ENCODE data around the gene IL6R.
"Not testable (repeated sequence)": the region's sequence is repeated elsewhere in the genome, so short reads cannot be mapped to it uniquely, and the experiment has no call there.

Gene IL6R

GRCh38 chr1:154483941-154484803, 79.0 kb downstream of the IL6R start:
- DNase-seq (ENCODE audit: low read depth): no peak

- DNase-seq (ENCODE audit: low read depth): no peak
These were observed 80.0 kb downstream of the IL6R start for GRCh38 chr1:154485106-154485505.

- DNase-seq (ENCODE audit: low read depth): no peak
These were observed 80.9 kb downstream of the IL6R start for GRCh38 chr1:154485910-154486496.

- not testable (repeated sequence) for DNase-seq (ENCODE audit: low read depth)
These were observed 81.6 kb downstream of the IL6R start for GRCh38 chr1:154486756-154487155.

- DNase-seq (ENCODE audit: low read depth): no peak
These were observed 83.8 kb downstream of the IL6R start for GRCh38 chr1:154488922-154489321.

GRCh38 chr1:154489695-154490274, 84.6 kb downstream of the IL6R start:
- DNase-seq (ENCODE audit: low read depth): no peak

- peak; percentile 69 for DNase-seq (ENCODE audit: low read depth)
These were observed 85.2 kb downstream of the IL6R start for GRCh38 chr1:154490317-154490716.

- no peak for DNase-seq (ENCODE audit: low read depth)
These were observed 87.0 kb downstream of the IL6R start for GRCh38 chr1:154492115-154492514.

GRCh38 chr1:154493276-154493675, 88.1 kb downstream of the IL6R start:
- peak; percentile 21 for DNase-seq (ENCODE audit: low read depth)

GRCh38 chr1:154495496-154496273, 90.5 kb downstream of the IL6R start:
- DNase-seq (ENCODE audit: low read depth): no peak

GRCh38 chr1:154496383-154496782, 91.2 kb downstream of the IL6R start:
- no peak for DNase-seq (ENCODE audit: low read depth)

GRCh38 chr1:154497026-154497806, 92.1 kb downstream of the IL6R start:
- DNase-seq (ENCODE audit: low read depth): peak; percentile 81

GRCh38 chr1:154499446-154499845, 94.3 kb downstream of the IL6R start:
- no peak for DNase-seq (ENCODE audit: low read depth)

GRCh38 chr1:154500533-154500932, 95.4 kb downstream of the IL6R start:
- DNase-seq (ENCODE audit: low read depth): no peak

GRCh38 chr1:154501423-154502065, 96.4 kb downstream of the IL6R start:
- DNase-seq (ENCODE audit: low read depth): no peak

GRCh38 chr1:154502066-154502743, 97.1 kb downstream of the IL6R start, which contains the start of the genes SHE and TDRD10:
Gene SHE, minus strand, starts transcription at chr1:154502412. Its CDS starts 386 bp downstream, at chr1:154502026.
Gene TDRD10, plus strand, starts transcription at chr1:154502219. Its CDS starts 4,685 bp downstream, at chr1:154506904.
- DNase-seq (ENCODE audit: low read depth): no peak

- DNase-seq (ENCODE audit: low read depth): no peak
These were observed 97.6 kb downstream of the IL6R start for GRCh38 chr1:154502744-154503115.

- no peak for DNase-seq (ENCODE audit: low read depth)
These were observed 98.8 kb downstream of the IL6R start for GRCh38 chr1:154503898-154504297.

GRCh38 chr1:154512760-154513159, 107.6 kb downstream of the IL6R start:
- no peak for DNase-seq (ENCODE audit: low read depth)

- DNase-seq (ENCODE audit: low read depth): no peak
These were observed 109.0 kb downstream of the IL6R start for GRCh38 chr1:154514066-154514553.

Data from CMK (cell line).